ENCODE results near the gene IL18BP.

The IL18BP gene

GRCh38 chr11:72045849-72046248 is 47.1 kb downstream of the IL18BP start:
- DNase-seq (ENCODE audit: low read depth): no peak

DNA sequence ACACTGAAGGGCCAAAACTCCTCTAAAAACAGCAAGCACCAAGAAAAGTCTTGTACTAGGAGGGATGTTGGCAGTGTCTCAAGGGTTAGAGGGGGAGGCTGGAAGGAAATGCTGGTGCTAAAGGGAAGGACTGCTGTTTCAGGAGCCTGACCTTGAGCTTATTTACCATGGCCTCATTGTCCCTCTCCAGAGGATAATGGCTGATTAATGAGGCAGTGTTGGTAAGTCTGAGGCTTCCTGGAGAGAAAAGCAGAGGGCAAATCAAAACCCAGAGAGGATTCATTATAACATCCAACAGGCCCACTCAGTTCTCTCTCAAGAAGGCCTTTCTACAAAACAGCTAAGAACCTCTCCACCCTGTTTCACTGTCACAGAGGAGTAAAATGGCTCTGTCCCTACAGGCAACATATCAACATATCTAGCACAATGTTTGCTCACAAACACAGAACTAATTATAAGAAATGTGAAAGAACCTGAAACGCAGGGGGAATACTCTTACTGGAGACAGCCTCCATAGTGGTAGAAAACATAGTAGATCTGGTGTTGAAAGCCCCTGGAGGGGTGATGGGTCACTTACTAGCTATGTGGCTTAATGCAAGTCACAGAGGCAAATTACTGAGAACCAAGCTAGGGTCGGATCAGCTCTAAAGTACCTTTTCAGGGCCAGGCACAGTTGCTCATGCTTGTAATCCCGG is 50.2 kb downstream of the IL18BP start:
- no peak for DNase-seq (ENCODE audit: low read depth)

Measured in T follicular helper cell (primary cell).